ENCODE data around the gene C19orf73. TPM values are rescaled to one million over a fixed set of nuclear protein-coding genes. Genes with fewer than 3 reads are reported as not detected.

C19orf73 gene
- total RNA-seq, 1 experiment from 2014 or later, result 0.15 TPM

DNA sequence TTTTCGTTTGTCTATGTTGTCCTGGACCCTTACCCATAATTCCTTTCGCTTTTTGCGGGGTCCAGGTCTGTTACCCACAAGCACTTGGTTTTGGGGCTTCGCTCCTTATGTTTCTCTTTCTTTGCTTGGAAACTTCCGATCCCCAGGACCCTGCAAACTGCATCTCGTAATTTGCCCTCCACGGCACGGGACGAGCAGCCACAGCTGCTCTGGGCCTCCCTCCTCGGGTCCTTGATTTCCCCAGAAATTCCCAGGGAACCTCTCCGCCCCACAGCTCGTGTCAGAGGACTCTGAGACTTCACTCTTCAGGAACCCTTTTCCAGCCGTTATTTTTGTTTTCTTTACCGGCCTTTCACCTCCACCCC is 33.1 kb downstream of the C19orf73 start:
- CTCF ChIA-PET, result no interaction called here
- Histone ChIP-seq H3K4me2 (ENCODE audit: low read length) (peak overlapping the region; percentile 99), H4K20me1 (ENCODE audit: low read length) (peaks cover 42% of the 10 kb centered on the region), H3K36me3 (ENCODE audit: low read depth, low read length) (peaks cover 24% of the 10 kb centered on the region), H3K27me3 (ENCODE audit: low read length) (no peaks in the 10 kb centered on the region), H3K9me2 (replicated peaks; ENCODE audit: low read length) (no peaks in the 10 kb centered on the region), H3K4me1 (ENCODE audit: insufficient read depth, low read length) (peaks cover 4% of the 10 kb centered on the region; the same call in 1 of the 2 replicates), H2AFZ (ENCODE audit: low read length) (peak overlapping the region; percentile 68; the same call in 1 of the 2 replicates), H3K79me2 (ENCODE audit: low read length) (peaks cover 54% of the 10 kb centered on the region), H3K9me3 (ENCODE audit: low read length) (no peaks in the 10 kb centered on the region), H3F3A (ENCODE audit: low read length, unreplicated experiment) (no peaks in the 10 kb centered on the region), H3K27ac (ENCODE audit: low read length) (peak overlapping the region; percentile 66; the same call in 1 of the 2 replicates), H3K4me3 (ENCODE audit: low read length) (peak overlapping the region; percentile 81), H3K9ac (ENCODE audit: low read length) (peak overlapping the region; percentile 99)
- no peak for TF ChIP-seq EZH2phosphoT487 (IDR thresholded peaks at IDR 0.05; ENCODE audit: borderline replicate concordance, low read length)
- no TSS peak for BruUV-seq (replicated peaks)
- DNase-seq (no peak), ATAC-seq (no peak)
- POLR2A ChIA-PET (ENCODE audit: unreplicated experiment), result no interaction called here
- intact Hi-C loops (cut with micrococcal nuclease), result no loop called here

DNA sequence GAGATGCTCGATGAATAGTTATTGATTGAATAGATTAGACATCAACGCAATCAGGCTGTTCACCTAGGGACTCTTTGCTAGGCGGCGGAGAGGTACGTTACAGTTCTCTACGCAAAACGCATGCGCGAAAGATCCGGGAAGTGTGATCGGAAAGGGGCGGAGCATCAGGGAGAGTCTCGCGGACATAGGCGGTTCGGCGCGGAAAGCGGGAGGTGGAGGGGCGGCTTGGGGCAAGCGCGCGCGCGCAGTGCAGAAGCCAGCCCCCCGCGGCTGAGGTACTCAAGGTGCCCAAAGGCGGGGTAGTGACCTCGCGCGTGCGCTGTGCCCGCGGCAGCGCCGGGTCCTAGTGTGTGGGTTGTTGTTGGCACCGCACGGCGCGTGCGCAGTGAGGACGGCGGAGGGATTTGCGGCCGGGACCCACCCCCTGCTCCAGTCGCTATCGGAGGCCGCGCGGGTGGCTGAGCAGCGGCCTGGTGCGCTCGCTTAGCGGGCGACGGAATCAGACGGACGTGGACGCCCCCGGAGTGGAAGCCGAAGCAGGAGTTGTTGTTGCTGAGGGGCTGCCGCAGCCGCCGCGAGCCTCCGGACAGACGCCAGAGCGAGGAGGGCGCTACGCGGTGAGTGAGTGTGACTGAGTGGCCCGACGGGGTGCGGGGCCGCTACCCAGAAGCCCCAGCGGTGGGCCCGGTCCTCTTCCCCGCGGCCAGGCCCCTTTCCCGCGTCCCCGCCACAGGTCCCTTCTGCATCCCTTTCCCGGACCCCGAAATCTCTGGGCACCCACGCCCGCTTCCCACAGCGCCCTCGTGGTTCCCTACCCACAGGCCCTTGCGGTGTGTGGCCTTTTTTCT is 33.7 kb downstream of the C19orf73 start, which contains the start of gene SNRNP70:
TSS of gene SNRNP70 (plus strand) at position 432 of the 848 bp plus-strand sequence. CDS start 964 bp downstream, outside the sequence.
- Histone ChIP-seq H3K79me2 (ENCODE audit: low read length) (peaks cover 48% of the 10 kb centered on the region), H3F3A (ENCODE audit: low read length, unreplicated experiment) (no peaks in the 10 kb centered on the region), H2AFZ (ENCODE audit: low read length) (peak within 1 kb of the TSS; percentile 97), H3K4me1 (ENCODE audit: insufficient read depth, low read length) (peaks cover 4% of the 10 kb centered on the region; the same call in 1 of the 2 replicates), H3K4me2 (ENCODE audit: low read length) (peak within 1 kb of the TSS; percentile 99), H3K9me3 (ENCODE audit: low read length) (no peaks in the 10 kb centered on the region), H3K9me2 (replicated peaks; ENCODE audit: low read length) (no peaks in the 10 kb centered on the region), H3K27me3 (ENCODE audit: low read length) (no peaks in the 10 kb centered on the region), H3K27ac (ENCODE audit: low read length) (peak within 1 kb of the TSS; percentile 66), H4K20me1 (ENCODE audit: low read length) (peaks cover 36% of the 10 kb centered on the region), H3K4me3 (ENCODE audit: low read length) (peak within 1 kb of the TSS; percentile 81), H3K36me3 (ENCODE audit: low read depth, low read length) (peaks cover 18% of the 10 kb centered on the region), H3K9ac (ENCODE audit: low read length) (peak within 1 kb of the TSS; percentile 99)
- ATAC-seq (peak; percentile 96), DNase-seq (peak; percentile 97)
- no TSS peak for BruUV-seq (replicated peaks)
- TF ChIP-seq, protein P1, sequence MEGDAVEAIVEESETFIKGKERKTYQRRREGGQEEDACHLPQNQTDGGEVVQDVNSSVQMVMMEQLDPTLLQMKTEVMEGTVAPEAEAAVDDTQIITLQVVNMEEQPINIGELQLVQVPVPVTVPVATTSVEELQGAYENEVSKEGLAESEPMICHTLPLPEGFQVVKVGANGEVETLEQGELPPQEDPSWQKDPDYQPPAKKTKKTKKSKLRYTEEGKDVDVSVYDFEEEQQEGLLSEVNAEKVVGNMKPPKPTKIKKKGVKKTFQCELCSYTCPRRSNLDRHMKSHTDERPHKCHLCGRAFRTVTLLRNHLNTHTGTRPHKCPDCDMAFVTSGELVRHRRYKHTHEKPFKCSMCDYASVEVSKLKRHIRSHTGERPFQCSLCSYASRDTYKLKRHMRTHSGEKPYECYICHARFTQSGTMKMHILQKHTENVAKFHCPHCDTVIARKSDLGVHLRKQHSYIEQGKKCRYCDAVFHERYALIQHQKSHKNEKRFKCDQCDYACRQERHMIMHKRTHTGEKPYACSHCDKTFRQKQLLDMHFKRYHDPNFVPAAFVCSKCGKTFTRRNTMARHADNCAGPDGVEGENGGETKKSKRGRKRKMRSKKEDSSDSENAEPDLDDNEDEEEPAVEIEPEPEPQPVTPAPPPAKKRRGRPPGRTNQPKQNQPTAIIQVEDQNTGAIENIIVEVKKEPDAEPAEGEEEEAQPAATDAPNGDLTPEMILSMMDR (conservative IDR thresholded peaks at IDR 0.05; ENCODE audit: low read depth, low read length), result no peak
- no peak for TF ChIP-seq EZH2phosphoT487 (IDR thresholded peaks at IDR 0.05; ENCODE audit: borderline replicate concordance, low read length)
- no peak for TF ChIP-seq EZH2 (IDR thresholded peaks at IDR 0.05; ENCODE audit: low read length, unreplicated experiment)
- ChIA-PET CTCF (no interaction called here), POLR2A (ENCODE audit: unreplicated experiment) (no interaction called here)
- intact Hi-C loops (cut with micrococcal nuclease), result no loop called here

DNA sequence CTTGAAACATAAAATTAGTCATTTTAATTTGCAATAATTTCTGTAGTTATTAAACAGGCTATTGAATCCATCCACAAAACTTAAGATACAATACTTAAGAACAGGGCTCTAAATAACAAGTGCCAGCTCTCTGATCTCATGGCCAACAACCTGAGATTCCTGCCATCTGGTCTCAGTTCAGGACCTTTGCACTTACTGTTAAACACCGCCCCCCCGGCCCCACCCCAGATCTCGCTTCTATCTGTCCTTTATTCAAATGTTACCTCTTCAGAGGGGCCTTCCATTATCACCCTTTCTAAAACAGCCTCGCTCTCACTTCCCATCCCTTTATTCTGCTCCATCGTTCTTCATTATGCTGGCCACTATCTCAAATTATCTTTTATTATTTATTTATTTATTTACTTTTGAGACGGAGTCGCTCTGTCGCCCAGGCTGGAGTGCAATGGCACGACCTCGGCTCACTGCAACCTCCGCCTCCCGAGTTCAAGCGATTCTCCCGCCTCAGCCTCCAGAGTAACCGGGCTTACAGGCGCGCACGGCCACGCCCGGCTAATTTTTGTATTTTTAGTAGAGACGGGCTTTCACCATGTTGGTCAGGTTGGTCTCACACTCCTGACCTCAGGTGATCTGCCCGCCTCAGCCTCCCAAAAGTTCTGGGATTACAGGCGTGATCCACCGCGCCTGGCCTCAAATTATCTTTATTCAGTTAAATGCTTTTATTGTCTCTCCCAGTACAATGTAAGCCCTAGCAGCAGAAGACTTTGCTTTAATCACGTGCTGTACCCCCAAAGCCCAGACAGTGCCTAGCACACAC is 34.5 kb downstream of the C19orf73 start:
- H3K79me2 ChIP-seq (ENCODE audit: low read length), result peaks cover 39% of the 10 kb centered on the region
- H3F3A ChIP-seq (ENCODE audit: low read length, unreplicated experiment), result no peaks in the 10 kb centered on the region
- CTCF ChIA-PET, result no interaction called here
- H3K9me2 ChIP-seq (replicated peaks; ENCODE audit: low read length), result no peaks in the 10 kb centered on the region
- no peaks in the 10 kb centered on the region for H3K9me3 ChIP-seq (ENCODE audit: low read length)
- no peak for TF ChIP-seq EZH2 (IDR thresholded peaks at IDR 0.05; ENCODE audit: low read length, unreplicated experiment)
- TF ChIP-seq EZH2phosphoT487 (IDR thresholded peaks at IDR 0.05; ENCODE audit: borderline replicate concordance, low read length), result no peak
- TF ChIP-seq, protein P1 (conservative IDR thresholded peaks at IDR 0.05; ENCODE audit: low read depth, low read length), result no peak
- no peak for DNase-seq
- ATAC-seq, result peak; percentile 4
- BruUV-seq (replicated peaks), result TSS peak; percentile 86
- intact Hi-C loops (cut with micrococcal nuclease), result no loop called here
- no peaks in the 10 kb centered on the region for H3K27me3 ChIP-seq (ENCODE audit: low read length)
- H3K9ac ChIP-seq (ENCODE audit: low read length), result peak overlapping the region; percentile 99
- peak overlapping the region; percentile 97 for H2AFZ ChIP-seq (ENCODE audit: low read length)
- H3K4me2 ChIP-seq (ENCODE audit: low read length), result peak overlapping the region; percentile 99
- peaks cover 34% of the 10 kb centered on the region for H4K20me1 ChIP-seq (ENCODE audit: low read length)
- peaks cover 16% of the 10 kb centered on the region for H3K36me3 ChIP-seq (ENCODE audit: low read depth, low read length)
- no peak overlapping the region; the same call in 1 of the 2 replicates for H3K27ac ChIP-seq (ENCODE audit: low read length)
- H3K4me1 ChIP-seq (ENCODE audit: insufficient read depth, low read length), result peaks cover 4% of the 10 kb centered on the region; the same call in 1 of the 2 replicates
- POLR2A ChIA-PET (ENCODE audit: unreplicated experiment), result no interaction called here
- peak overlapping the region; percentile 81 for H3K4me3 ChIP-seq (ENCODE audit: low read length)

Data from PC-3 (cell line).